ENCODE results near the gene CELF2.

CELF2 gene

DNA sequence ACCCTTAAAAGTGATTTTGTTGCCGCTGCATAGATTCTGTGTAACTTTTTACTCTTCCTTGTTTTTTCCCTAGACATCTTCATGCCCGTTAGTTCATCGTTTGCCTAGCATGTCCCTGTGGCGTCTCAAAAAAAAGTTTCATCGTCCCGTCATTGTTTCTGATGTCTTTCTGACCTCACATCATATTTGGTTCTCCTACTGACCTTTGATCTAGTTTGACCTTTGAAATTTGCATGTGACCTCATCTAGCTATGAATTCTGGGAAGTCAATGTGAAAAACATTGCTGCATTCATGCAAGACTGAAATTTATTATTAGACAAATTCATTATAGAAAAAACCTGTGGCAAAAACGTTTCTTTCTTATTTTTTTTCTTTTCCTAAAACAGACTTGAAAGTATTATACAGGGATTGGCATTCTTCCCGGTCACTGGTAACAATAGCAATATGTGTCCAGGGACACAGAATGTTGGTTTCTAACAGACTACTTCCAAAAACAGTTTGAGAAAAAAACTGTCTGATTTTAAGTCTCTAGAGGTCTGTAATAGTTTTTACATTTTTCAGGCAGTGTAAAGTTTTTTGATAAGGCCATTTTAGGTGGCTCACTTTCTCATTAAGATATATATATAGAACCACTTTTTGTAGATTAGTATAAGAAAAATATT is 312.8 kb downstream of the CELF2 start:
- H3K4me2 ChIP-seq (ENCODE audit: low read length), result no peak overlapping the region
- H3K9me3 ChIP-seq (ENCODE audit: control insufficient read depth, insufficient read depth, low read length), result no peaks in the 10 kb centered on the region
- H3K27ac ChIP-seq (ENCODE audit: low read depth, low read length), result no peak overlapping the region
- no peaks in the 10 kb centered on the region for H3K79me2 ChIP-seq (ENCODE audit: control insufficient read depth, low read length)
- no peaks in the 10 kb centered on the region for H3K4me1 ChIP-seq (ENCODE audit: control insufficient read depth, low read length)
- peaks cover 14% of the 10 kb centered on the region; the same call in 1 of the 2 replicates for H3K27me3 ChIP-seq (ENCODE audit: control insufficient read depth, low read length)
- TF ChIP-seq, protein P1, sequence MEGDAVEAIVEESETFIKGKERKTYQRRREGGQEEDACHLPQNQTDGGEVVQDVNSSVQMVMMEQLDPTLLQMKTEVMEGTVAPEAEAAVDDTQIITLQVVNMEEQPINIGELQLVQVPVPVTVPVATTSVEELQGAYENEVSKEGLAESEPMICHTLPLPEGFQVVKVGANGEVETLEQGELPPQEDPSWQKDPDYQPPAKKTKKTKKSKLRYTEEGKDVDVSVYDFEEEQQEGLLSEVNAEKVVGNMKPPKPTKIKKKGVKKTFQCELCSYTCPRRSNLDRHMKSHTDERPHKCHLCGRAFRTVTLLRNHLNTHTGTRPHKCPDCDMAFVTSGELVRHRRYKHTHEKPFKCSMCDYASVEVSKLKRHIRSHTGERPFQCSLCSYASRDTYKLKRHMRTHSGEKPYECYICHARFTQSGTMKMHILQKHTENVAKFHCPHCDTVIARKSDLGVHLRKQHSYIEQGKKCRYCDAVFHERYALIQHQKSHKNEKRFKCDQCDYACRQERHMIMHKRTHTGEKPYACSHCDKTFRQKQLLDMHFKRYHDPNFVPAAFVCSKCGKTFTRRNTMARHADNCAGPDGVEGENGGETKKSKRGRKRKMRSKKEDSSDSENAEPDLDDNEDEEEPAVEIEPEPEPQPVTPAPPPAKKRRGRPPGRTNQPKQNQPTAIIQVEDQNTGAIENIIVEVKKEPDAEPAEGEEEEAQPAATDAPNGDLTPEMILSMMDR (IDR thresholded peaks at IDR 0.05; ENCODE audit: low read depth, low read length, poor library complexity, severe bottlenecking), result no peak
- no peak for TF ChIP-seq EZH2phosphoT487 (IDR thresholded peaks at IDR 0.05; ENCODE audit: borderline replicate concordance, low read length)
- no peaks in the 10 kb centered on the region for H3F3A ChIP-seq (ENCODE audit: control insufficient read depth, insufficient read depth)
- no peaks in the 10 kb centered on the region for H4K20me1 ChIP-seq (ENCODE audit: control insufficient read depth, insufficient read depth, low read depth, low read length)
- no peak overlapping the region for H3K4me3 ChIP-seq (ENCODE audit: low read length)
- H3K36me3 ChIP-seq (ENCODE audit: control insufficient read depth, low read length), result no peaks in the 10 kb centered on the region
- H3K9me2 ChIP-seq (replicated peaks; ENCODE audit: control insufficient read depth, low read length), result no peaks in the 10 kb centered on the region

DNA sequence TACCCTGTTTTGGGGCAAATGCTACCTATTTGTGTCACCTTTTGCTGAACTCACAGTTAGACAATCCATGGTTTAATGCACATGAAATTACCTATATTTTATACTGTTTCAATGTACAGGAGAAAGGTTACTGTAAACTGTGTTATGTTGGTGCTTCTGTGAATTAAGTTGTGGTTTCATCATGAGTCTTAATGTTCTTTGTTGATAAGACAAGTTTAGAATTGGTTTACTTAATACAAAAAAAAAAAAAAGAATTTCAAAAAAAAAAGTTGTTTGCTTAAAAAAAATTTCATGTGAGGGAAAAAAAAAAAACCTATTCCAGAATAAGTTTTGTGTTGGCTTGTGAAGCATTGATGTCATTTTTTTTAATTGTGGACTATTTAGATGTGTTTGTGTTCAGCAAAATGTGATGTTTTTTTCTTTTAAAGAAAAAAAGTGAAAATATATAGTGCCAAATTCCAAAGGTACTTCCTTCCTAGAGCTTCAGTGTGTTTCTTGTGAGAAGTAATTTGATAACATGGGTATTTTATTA is 313.4 kb downstream of the CELF2 start:
- Histone ChIP-seq H3K9me2 (replicated peaks; ENCODE audit: control insufficient read depth, low read length) (no peaks in the 10 kb centered on the region), H3K4me3 (ENCODE audit: low read length) (no peak overlapping the region), H3K4me1 (ENCODE audit: control insufficient read depth, low read length) (no peaks in the 10 kb centered on the region), H3K79me2 (ENCODE audit: control insufficient read depth, low read length) (no peaks in the 10 kb centered on the region), H3K27me3 (ENCODE audit: control insufficient read depth, low read length) (peaks cover 14% of the 10 kb centered on the region; the same call in 1 of the 2 replicates), H3F3A (ENCODE audit: control insufficient read depth, insufficient read depth) (no peaks in the 10 kb centered on the region), H4K20me1 (ENCODE audit: control insufficient read depth, insufficient read depth, low read depth, low read length) (no peaks in the 10 kb centered on the region), H3K27ac (ENCODE audit: low read depth, low read length) (no peak overlapping the region), H3K36me3 (ENCODE audit: control insufficient read depth, low read length) (no peaks in the 10 kb centered on the region), H3K4me2 (ENCODE audit: low read length) (no peak overlapping the region), H3K9me3 (ENCODE audit: control insufficient read depth, insufficient read depth, low read length) (no peaks in the 10 kb centered on the region)
- TF ChIP-seq, protein P1 (IDR thresholded peaks at IDR 0.05; ENCODE audit: low read depth, low read length, poor library complexity, severe bottlenecking), result no peak
- no peak for TF ChIP-seq EZH2phosphoT487 (IDR thresholded peaks at IDR 0.05; ENCODE audit: borderline replicate concordance, low read length)

DNA sequence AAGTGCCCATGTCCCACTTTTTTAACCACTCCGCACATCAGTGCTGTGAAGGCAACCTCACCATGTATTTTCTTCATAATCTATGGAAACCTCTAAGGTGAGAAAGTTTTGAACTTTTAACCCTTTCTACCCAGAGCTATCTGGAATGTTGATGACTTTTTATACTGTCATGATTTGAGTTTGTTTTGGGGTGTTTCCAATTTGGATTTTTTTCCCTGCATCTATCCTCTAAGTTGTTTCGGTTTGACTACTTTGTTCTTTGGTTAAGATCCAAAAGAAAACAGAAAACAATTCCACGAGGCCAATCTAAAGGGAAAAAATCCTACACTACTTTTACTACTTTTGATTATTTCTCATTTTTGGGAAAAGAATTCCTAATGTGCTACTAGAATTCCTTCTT is 314.1 kb downstream of the CELF2 start:
- Histone ChIP-seq H3K9me3 (ENCODE audit: control insufficient read depth, insufficient read depth, low read length) (no peaks in the 10 kb centered on the region), H3K9me2 (replicated peaks; ENCODE audit: control insufficient read depth, low read length) (no peaks in the 10 kb centered on the region), H3K79me2 (ENCODE audit: control insufficient read depth, low read length) (no peaks in the 10 kb centered on the region), H3K27ac (ENCODE audit: low read depth, low read length) (no peak overlapping the region), H3K4me1 (ENCODE audit: control insufficient read depth, low read length) (no peaks in the 10 kb centered on the region), H3K4me2 (ENCODE audit: low read length) (no peak overlapping the region), H3K36me3 (ENCODE audit: control insufficient read depth, low read length) (no peaks in the 10 kb centered on the region), H3K4me3 (ENCODE audit: low read length) (no peak overlapping the region), H3F3A (ENCODE audit: control insufficient read depth, insufficient read depth) (no peaks in the 10 kb centered on the region), H3K27me3 (ENCODE audit: control insufficient read depth, low read length) (peaks cover 14% of the 10 kb centered on the region; the same call in 1 of the 2 replicates), H4K20me1 (ENCODE audit: control insufficient read depth, insufficient read depth, low read depth, low read length) (no peaks in the 10 kb centered on the region)
- no peak for TF ChIP-seq EZH2phosphoT487 (IDR thresholded peaks at IDR 0.05; ENCODE audit: borderline replicate concordance, low read length)
- TF ChIP-seq, protein P1 (IDR thresholded peaks at IDR 0.05; ENCODE audit: low read depth, low read length, poor library complexity, severe bottlenecking), result no peak

Measured in DOHH2 (cell line).